GM11168 (cell line): ENCODE results near the gene TMEM38A.
"Not testable (repeated sequence)": the region's sequence is repeated elsewhere in the genome, so short reads cannot be mapped to it uniquely, and the experiment has no call there.

Experiments
- in situ Hi-C: fragments of 300-500 bp; cut with MboI; formaldehyde crosslinking; loops from one replicate; pipeline ENCODE4 v1.12.0; 2022; ENCODE audit warnings: low sequenced_read_pairs; ENCODE audit not compliant: unreplicated experiment

Gene TMEM38A

GRCh38 chr19:16673231-16673630 lies 12.3 kb downstream of the TMEM38A start:
- in situ Hi-C loops = no loop called here

DNA sequence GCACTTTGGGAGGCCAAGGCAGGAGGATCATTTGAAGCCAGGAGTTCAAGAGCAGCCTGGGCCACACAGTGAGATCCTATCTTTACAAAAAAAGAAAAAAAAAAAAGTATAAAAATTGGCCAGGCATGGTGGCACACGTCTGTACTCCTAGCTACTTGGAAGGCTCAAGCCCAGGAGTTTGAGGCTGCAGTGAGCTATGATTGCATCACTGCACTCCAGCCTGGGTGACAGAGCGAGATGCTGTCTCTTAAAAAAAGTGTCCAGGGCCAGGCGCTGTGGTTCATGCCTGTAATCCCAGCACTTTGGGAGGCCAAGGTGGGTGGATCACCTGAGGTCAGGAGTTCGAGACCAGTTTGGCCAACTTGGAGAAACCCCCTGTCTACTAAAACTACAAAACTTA lies 12.9 kb downstream of the TMEM38A start:
- in situ Hi-C loops = not testable (repeated sequence)

GRCh38 chr19:16676101-16676798 lies 15.3 kb downstream of the TMEM38A start:
- in situ Hi-C loops = no loop called here

DNA sequence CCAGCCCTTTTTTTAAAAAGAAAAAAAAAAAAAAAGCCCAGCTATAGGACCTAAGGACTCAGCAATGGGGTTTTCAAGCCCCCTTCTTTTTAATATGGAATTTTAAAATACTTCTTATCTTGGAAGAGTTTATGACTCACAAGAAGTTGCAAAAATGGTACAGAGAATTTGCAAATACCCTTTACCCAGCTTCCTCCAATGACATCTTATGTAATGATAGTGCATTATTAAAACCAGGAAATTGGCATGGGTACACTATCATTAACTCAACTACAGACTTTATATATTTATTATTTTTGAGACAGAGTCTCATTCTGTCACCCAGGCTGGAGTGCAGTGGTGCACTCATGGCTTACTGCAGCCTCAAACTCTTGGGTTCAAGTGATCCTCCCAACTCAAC lies 16.1 kb downstream of the TMEM38A start:
- in situ Hi-C loops = no loop called here

DNA sequence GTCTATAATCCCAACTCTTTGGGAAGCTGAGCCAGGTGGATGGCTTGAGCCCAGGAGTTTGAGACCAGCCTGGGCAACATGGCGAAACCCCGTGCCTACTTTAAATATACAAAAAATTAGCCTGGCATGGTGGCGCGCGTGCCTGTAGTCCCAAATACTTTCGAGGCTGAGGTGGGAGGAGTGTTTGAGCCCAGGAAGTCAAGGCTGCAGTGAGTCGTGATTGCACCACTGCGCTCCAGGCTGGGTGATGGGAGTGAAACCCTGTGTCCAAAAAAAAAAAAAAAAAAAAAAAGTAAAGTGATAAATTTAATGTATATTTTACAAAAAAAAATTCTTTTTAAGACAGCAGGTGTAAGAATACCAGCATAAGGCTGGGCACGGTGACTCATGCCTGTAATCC lies 17.6 kb downstream of the TMEM38A start:
- in situ Hi-C loops = no loop called here

DNA sequence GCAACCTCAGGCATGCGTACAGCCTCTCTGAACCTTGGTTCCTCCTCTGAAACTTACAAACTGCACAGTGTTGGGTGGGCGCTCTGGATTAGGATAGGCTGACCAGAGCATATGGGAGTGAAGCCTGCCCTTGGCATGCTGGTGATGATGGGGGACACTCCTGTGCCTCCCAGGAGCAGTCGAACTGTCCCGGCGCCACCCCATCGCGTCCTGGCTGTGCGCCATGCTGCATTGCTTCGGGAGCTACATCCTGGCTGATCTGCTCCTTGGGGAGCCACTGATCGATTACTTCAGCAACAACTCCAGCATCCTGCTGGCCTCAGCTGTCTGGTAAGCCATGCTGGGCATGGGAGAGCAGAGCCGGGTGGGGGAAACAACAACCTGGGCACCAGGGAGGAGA lies 18.9 kb downstream of the TMEM38A start:
- in situ Hi-C loops = no loop called here

GRCh38 chr19:16682539-16682938 lies 21.6 kb downstream of the TMEM38A start:
- in situ Hi-C loops = no loop called here

- in situ Hi-C loops = no loop called here
Measured at GRCh38 chr19:16684216-16684615, 23.3 kb downstream of the TMEM38A start.

DNA sequence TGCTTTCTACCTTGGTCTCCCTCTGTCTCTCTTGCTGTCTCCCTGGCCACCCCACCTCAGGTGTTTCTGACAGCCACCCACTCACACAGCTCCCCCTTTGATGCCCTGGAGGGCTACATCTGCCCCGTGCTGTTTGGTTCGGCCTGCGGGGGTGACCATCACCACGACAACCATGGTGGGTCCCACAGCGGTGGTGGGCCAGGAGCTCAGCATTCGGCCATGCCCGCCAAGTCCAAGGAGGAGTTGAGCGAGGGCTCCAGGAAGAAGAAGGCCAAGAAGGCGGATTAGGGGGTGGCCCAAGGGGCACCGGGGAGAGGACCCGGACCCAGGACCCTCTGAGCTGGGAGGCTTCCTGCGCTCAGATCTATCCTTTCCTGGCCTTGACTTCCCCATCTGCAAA lies 27.1 kb downstream of the TMEM38A start:
- in situ Hi-C loops = no loop called here

GRCh38 chr19:16698914-16699313 lies 38.0 kb downstream of the TMEM38A start:
- in situ Hi-C loops = no loop called here

DNA sequence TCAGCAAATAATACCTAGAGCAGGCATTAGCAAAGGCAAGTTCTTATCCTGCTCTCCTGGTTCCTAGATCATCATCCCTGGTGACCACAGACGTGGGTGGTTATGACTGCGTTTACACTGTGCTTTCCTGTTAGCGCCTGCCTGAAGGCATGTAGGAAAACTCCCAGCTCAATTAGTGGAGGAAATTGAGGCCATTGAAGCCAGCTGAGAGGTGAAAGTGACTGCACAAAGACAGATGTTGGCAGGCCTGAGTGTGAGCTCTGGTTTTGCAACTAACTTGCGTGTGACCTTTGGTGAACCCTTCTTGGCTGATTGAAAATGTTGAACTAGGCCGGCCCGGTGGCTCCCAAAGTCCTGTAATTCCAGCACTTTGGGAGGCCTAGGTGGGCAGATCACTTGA lies 41.2 kb downstream of the TMEM38A start:
- in situ Hi-C loops = no loop called here

- in situ Hi-C loops = no loop called here
Measured at GRCh38 chr19:16703677-16704076, 42.7 kb downstream of the TMEM38A start.

- in situ Hi-C loops = not testable (repeated sequence)
Measured at GRCh38 chr19:16710870-16711269, 49.9 kb downstream of the TMEM38A start.

GRCh38 chr19:16712295-16712694 lies 51.4 kb downstream of the TMEM38A start:
- in situ Hi-C loops = not testable (repeated sequence)

- in situ Hi-C loops = no loop called here
Measured at GRCh38 chr19:16714702-16715287, 53.9 kb downstream of the TMEM38A start.

DNA sequence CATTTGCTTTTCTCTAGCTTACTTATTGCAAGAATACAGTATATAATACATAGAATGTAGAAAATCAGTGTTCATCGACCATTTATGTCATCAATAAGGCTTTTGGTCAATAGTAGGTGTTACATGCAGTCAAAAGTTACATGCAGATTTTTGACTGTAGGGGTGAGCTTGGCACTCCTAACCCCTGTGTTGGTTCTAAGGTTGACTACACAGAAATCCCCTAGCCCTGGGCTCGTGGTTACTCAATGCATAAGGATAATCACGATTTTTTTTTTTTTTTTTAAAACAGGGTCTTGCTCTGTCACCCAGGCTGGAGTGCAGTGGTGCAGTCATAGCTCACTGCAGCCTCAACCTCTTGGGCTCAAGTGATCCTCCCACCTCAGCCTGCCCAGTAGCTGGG lies 54.7 kb downstream of the TMEM38A start:
- in situ Hi-C loops = no loop called here

- in situ Hi-C loops = no loop called here
Measured at GRCh38 chr19:16721051-16721450, 60.1 kb downstream of the TMEM38A start.

- in situ Hi-C loops = no loop called here
Measured at GRCh38 chr19:16722591-16722990, 61.7 kb downstream of the TMEM38A start.

- in situ Hi-C loops = no loop called here
Measured at GRCh38 chr19:16726916-16727315, 66.0 kb downstream of the TMEM38A start.

DNA sequence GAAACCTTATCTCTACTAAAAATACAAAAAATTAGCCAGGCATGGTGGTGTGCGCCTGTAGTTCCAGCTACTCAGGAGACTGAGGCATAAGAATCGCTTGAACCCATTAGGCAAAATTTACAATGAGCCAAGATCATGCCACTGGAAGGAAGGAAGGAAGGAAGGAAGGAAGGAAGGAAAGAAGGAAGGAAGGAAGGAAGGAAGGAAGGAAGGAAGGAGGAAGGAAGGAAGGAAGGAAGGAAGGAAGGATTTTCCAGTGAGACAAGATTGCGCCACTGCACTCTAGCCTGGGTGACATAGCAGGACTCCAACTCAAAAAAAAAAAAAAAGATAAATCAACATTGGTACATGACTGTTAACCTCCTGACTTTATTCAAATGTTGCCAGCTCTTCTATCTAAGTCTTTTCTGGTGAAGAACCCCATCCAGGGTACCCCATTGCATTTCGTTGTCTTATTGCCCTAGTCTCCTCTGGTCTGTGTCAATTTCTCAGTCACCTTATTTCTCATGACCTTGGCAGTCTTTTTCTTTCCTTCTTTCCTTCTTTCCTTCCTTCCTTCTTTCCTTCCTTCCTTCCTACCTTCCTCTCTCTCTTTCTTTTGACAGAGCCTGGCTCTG lies 74.8 kb downstream of the TMEM38A start:
- in situ Hi-C loops = not testable (repeated sequence)

DNA sequence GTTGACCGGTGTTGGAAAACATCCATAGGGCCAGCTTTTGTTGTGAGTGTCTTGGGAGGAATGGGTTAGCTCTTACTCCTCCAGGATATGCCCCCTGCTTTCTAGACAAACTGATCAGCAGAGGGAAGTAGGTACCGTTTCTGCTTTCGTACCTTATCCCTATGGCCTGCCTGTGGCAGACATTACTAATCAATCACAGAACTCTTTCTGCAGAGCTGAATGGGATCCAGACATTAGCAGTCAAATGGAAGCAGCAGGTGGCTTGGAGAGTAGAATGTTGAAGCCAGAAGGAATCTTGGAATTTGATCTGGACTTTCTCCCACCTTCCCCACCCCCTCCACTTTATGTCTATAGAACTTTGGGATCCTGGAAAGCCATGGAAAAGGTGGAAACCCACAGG lies 75.8 kb downstream of the TMEM38A start:
- in situ Hi-C loops = no loop called here

DNA sequence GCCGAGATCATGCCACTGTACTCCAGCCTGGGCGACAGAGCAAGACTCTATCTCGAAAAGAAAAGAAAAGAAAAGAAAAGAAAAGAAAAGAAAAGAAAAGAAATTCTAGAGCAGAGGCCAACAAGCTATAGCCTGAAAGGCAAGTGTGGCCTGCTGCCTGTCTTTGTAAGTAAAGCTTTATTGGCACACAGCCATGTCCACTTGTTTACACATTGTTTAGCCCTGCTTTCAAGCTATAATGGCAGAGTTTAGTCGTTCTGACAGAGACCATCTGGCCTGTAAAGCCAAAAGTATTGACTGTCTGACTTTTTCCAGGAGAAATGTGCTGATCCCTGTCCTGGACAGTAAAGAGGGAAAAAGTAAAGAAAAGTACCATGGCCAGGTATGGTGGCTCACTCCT lies 77.0 kb downstream of the TMEM38A start:
- in situ Hi-C loops = no loop called here
